NT2/D1 (cell line): ENCODE data around the gene MMP2.

Experiments used
- DNase-seq: peaks from one replicate; pipeline ENCODE4 v3.0.0-alpha.2; 2011; ENCODE audit warnings: low read depth, low spot score
- H3K27me3 ChIP-seq: 2 replicates; pipeline ENCODE4 v1.6.0; 2011; ENCODE audit warnings: mild to moderate bottlenecking; ENCODE audit not compliant: insufficient read length, insufficient read depth
- H3K36me3 ChIP-seq: 2 replicates; pipeline ENCODE4 v1.6.1; 2011; ENCODE audit warnings: mild to moderate bottlenecking, low read length, mixed read lengths; ENCODE audit not compliant: insufficient read depth, insufficient read length
- H3K4me1 ChIP-seq: 2 replicates; pipeline ENCODE4 v1.5.1; 2011; ENCODE audit not compliant: insufficient read depth, insufficient read length
- H3K4me3 ChIP-seq: 2 replicates; pipeline ENCODE4 v1.5.1; 2011; ENCODE audit warnings: low read depth; ENCODE audit not compliant: insufficient read length
- H3K9ac ChIP-seq: 2 replicates; pipeline ENCODE4 v1.6.0; 2011; ENCODE audit warnings: low read depth; ENCODE audit not compliant: insufficient read length
- H3K9me3 ChIP-seq: 2 replicates; pipeline ENCODE4 v1.5.1; 2011; ENCODE audit warnings: mild to moderate bottlenecking, low read length; ENCODE audit not compliant: insufficient read depth
- SUZ12 ChIP-seq: IDR thresholded peaks from 2 replicates; pipeline ENCODE4 v1.6.1; 2011; ENCODE audit not compliant: insufficient read length, insufficient read depth; ENCODE audit errors: extremely low read depth
- YY1 ChIP-seq: IDR thresholded peaks from 2 replicates; pipeline ENCODE4 v1.6.1; 2011; ENCODE audit not compliant: insufficient read length, insufficient read depth
- ZNF274 ChIP-seq: IDR thresholded peaks from 2 replicates; pipeline ENCODE4 v1.6.1; 2011; ENCODE audit warnings: mild to moderate bottlenecking, low read depth, low read length

The MMP2 gene

DNA sequence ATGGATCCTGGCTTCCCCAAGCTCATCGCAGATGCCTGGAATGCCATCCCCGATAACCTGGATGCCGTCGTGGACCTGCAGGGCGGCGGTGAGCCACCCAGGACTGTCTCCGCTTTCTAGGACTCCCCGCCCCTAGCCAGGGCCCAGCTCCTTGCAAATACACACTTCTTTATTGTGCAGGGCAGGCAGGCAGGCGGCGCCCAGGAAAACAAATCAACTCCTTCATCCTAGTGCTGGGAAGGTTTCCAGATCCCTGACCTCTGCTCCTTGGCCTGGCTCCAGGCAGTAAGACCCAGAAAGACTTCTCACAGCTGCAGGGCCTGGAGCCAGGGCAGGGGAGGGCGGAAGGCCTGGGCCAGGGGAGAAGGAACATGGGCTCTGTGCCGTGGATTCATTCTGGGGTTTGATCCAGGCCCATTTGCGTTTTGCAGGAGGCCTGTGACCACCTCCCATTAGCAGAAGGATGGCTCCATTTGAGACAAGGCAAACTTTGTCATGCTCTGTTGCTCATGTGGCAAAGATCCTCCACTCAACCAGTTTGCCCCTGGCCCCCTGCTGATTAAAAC is 23.9 kb downstream of the MMP2 start:
- peak overlapping the region; percentile 38 for H3K9ac ChIP-seq
- peaks cover 84% of the 10 kb centered on the region for H3K36me3 ChIP-seq
- no peaks in the 10 kb centered on the region for H3K27me3 ChIP-seq
- no peak overlapping the region for H3K4me3 ChIP-seq
- peaks cover 15% of the 10 kb centered on the region for H3K4me1 ChIP-seq
- no peak for DNase-seq
- TF ChIP-seq ZNF274 (no peak), SUZ12 (no peak), YY1 (no peak)
- no peaks in the 10 kb centered on the region for H3K9me3 ChIP-seq

DNA sequence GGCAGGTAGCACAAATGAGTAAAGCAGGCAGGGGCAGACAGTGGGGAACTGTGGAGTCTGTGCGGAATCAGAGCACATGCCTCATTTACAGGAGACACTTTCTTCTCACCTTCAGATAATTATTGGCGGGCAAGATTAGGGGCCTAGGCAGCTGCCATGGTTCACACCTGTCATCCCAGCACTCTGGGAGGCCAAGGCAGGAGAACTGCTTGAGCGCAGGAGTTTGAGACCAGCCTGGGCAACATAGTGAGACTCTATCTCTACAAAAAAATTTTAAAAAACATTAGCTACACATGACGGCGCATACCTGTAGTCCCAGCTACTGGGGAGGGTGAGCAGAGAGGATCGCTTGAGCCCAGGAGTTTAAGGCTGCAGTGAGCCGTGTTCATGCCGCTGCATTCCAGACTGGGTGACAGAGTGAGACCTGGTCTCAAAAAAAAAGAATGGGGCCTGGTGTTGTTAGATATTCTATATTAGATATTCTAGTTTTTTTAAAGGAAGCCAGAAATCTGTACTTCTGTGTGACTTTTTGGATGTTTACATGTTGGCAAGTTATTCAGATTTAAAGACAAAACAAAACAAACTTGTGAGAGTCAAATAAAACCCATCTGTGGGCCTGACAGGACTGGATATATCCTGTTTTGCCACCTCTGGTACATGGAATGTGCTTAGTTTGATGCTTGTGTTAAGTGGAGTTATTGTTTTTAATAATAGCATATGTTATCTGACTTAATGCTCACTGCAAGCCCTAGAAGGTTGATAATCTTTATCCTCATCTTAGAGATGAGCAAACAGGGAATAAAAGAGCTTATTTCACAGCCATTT is 24.9 kb downstream of the MMP2 start:
- Histone ChIP-seq H3K9ac (no peak overlapping the region), H3K27me3 (no peaks in the 10 kb centered on the region), H3K4me1 (peaks cover 13% of the 10 kb centered on the region), H3K4me3 (no peak overlapping the region), H3K36me3 (peaks cover 83% of the 10 kb centered on the region), H3K9me3 (no peaks in the 10 kb centered on the region)
- DNase-seq, result no peak
- TF ChIP-seq SUZ12, result no peak
- no peak for TF ChIP-seq ZNF274

DNA sequence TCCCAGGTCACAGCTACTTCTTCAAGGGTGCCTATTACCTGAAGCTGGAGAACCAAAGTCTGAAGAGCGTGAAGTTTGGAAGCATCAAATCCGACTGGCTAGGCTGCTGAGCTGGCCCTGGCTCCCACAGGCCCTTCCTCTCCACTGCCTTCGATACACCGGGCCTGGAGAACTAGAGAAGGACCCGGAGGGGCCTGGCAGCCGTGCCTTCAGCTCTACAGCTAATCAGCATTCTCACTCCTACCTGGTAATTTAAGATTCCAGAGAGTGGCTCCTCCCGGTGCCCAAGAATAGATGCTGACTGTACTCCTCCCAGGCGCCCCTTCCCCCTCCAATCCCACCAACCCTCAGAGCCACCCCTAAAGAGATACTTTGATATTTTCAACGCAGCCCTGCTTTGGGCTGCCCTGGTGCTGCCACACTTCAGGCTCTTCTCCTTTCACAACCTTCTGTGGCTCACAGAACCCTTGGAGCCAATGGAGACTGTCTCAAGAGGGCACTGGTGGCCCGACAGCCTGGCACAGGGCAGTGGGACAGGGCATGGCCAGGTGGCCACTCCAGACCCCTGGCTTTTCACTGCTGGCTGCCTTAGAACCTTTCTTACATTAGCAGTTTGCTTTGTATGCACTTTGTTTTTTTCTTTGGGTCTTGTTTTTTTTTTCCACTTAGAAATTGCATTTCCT is 26.5 kb downstream of the MMP2 start:
- Histone ChIP-seq H3K9me3 (no peaks in the 10 kb centered on the region), H3K36me3 (peaks cover 76% of the 10 kb centered on the region), H3K9ac (no peak overlapping the region), H3K4me3 (no peak overlapping the region), H3K4me1 (peaks cover 13% of the 10 kb centered on the region), H3K27me3 (no peaks in the 10 kb centered on the region)
- TF ChIP-seq SUZ12, result no peak
- no peak for TF ChIP-seq YY1
- no peak for TF ChIP-seq ZNF274
- no peak for DNase-seq

DNA sequence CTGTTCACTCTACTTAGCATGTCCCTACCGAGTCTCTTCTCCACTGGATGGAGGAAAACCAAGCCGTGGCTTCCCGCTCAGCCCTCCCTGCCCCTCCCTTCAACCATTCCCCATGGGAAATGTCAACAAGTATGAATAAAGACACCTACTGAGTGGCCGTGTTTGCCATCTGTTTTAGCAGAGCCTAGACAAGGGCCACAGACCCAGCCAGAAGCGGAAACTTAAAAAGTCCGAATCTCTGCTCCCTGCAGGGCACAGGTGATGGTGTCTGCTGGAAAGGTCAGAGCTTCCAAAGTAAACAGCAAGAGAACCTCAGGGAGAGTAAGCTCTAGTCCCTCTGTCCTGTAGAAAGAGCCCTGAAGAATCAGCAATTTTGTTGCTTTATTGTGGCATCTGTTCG is 27.1 kb downstream of the MMP2 start:
- DNase-seq, result no peak
- H3K4me1 ChIP-seq, result peaks cover 8% of the 10 kb centered on the region

DNA sequence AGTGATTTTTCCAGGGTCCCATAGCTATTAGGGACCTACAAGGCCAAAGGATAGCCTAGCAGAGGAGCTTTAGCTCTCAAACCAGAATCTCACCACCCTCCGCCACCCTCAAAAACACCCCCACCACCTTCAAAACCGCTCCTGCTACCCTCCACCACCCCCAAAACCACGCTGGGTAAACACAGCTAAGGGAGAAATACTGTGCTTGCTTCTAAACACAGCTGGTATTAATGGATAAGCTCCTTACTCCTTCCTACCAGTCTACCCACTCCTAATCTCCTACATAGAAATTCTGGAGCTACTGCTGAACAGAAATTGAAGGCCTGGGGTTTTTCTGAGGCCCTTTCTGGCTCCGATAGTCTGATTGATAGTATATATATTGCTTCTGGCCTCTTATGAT is 27.7 kb downstream of the MMP2 start:
- Histone ChIP-seq H3K4me1 (peaks cover 8% of the 10 kb centered on the region), H3K36me3 (peaks cover 64% of the 10 kb centered on the region), H3K4me3 (no peak overlapping the region), H3K9me3 (peaks cover 2% of the 10 kb centered on the region), H3K9ac (no peak overlapping the region), H3K27me3 (no peaks in the 10 kb centered on the region)
- TF ChIP-seq SUZ12, result no peak
- no peak for TF ChIP-seq ZNF274
- TF ChIP-seq YY1, result no peak
- DNase-seq, result no peak

More for the DNA sequence above, 27.1 kb downstream of the MMP2 start:
- peaks cover 70% of the 10 kb centered on the region for H3K36me3 ChIP-seq
- H3K9me3 ChIP-seq, result no peaks in the 10 kb centered on the region
- no peaks in the 10 kb centered on the region for H3K27me3 ChIP-seq
- no peak overlapping the region for H3K9ac ChIP-seq
- no peak overlapping the region for H3K4me3 ChIP-seq
- TF ChIP-seq SUZ12 (no peak), ZNF274 (no peak), YY1 (no peak)

DNA sequence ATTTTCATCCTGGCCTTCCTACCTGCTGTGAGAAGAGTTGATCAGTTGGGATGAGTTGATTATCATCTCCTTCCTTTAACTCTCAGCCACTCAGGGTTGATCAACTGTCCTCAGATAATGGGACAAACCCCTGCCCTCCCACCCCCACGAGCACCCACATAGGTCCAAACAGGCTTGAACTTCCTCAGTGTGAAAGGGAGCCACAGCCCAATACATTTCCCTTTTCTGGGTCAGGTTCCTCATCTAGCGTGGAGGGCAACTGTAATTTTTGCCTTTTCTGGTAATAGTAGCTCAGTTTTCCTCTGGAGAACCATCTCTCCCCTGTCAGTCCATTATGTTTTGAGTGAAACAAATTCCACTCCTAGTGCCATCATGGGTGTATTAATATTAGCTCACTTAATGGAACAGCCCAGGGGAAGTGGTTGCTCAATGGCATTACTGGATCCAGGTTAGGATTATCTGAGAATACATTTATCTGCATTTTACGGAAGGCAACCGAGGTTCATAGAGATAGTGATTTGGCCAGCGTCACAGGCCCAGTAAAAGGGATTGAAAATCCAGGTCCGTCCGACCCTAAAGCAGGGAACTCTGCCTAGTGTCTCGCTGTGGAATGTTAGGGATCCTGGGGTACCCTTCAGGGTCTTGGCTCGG is 29.4 kb downstream of the MMP2 start:
- TF ChIP-seq ZNF274, result no peak
- TF ChIP-seq YY1, result no peak
- TF ChIP-seq SUZ12, result no peak
- no peak for DNase-seq
- Histone ChIP-seq H3K27me3 (no peaks in the 10 kb centered on the region), H3K4me3 (peak overlapping the region; percentile 67), H3K9ac (no peak overlapping the region), H3K9me3 (peaks cover 18% of the 10 kb centered on the region), H3K4me1 (peaks cover 2% of the 10 kb centered on the region), H3K36me3 (peaks cover 55% of the 10 kb centered on the region)
